Measurements from ENCODE around the gene FANK1. TPM values are rescaled to one million over a fixed set of nuclear protein-coding genes. Genes with fewer than 3 reads are reported as not detected.
A peak's percentile ranks its signal among the peaks of the same experiment; 100 is the strongest.
"Not testable (repeated sequence)": the region's sequence is repeated elsewhere in the genome, so short reads cannot be mapped to it uniquely, and the experiment has no call there.

Gene FANK1, protein sequence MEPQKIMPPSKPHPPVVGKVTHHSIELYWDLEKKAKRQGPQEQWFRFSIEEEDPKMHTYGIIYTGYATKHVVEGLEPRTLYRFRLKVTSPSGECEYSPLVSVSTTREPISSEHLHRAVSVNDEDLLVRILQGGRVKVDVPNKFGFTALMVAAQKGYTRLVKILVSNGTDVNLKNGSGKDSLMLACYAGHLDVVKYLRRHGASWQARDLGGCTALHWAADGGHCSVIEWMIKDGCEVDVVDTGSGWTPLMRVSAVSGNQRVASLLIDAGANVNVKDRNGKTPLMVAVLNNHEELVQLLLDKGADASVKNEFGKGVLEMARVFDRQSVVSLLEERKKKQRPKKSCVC
- total RNA-seq, result 31.3 TPM
- polyA plus RNA-seq, result 10 to 100 TPM; 21.1 to 54.5 (median 44.0) TPM

DNA sequence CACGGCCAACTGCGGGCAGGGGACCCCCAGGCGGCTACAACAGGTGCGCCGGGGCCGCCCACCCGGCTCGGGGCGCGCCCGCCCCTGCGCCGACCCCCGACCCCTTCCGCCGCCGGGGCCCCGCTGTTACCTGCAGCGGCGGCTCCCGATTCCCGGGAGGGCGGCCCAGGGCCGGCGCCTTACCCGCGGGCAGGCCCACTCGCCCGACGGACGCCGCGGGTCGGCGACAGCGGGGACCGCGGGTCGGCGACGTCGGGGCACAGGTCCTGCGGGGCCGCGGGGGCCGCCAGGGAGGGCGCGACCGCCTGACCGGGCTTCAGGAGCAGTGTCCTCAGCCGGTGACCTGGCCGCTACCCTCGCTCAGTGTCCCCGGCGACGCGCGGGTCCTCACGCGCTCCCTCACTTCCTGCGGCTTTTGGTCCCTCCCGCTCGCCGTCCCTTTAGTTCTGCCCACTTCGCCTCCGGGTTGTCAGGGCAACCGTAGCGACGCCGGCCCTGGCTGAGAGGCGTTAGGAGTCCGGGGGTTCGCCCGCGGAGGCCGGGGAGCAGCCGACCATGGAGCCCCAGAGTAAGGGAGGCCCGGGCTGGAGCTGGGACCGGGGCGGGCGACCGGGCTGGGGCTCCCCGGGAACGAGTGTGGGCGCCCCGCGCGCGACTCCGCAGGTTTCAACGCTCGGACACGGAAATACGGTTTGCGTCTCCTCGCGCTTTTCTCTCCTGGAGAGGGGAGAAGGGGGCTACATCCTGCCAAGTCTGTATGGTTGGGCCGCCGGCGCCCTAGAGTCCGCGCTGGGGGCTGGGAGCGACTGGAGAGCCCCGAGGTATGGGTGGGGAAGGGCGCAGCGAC lies at the start of gene FANK1:
Gene FANK1 (plus strand): TSS at position 477 of the 847 bp plus-strand sequence. CDS start 79 bp downstream, at position 556.
- ATAC-seq (ENCODE audit: low read depth in 2 of 2), result peak; percentile 75 to 80
- H3K27ac ChIP-seq (ENCODE audit: insufficient read depth, low read length, poor library complexity, severe bottlenecking), result not testable (repeated sequence)

DNA sequence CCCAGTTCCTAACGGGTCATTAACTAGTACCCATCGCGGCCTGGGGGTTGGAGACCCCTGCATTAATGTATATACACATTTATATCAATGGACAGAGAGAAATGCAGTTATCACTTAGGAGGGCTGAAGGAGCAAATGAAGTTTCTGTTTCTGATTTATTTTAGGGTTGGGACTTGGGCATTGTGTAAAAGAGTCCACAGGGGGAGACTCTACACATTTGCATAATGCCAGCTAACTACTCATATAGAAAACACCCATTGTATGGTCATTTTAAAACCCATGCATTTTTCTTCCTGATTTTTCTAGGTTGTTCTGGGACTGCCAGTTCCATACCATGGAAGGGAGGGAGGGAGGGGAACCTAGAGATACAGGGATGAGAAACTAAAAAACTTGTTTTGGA lies 49.5 kb upstream of the FANK1 start:
- no peak overlapping the region for H3K27ac ChIP-seq (ENCODE audit: insufficient read depth, low read length, poor library complexity, severe bottlenecking)
- H3K27me3 ChIP-seq (ENCODE audit: control insufficient read depth, insufficient read depth, low read length), result no peaks in the 10 kb centered on the region
- no peak for ATAC-seq (ENCODE audit: low read depth in 2 of 2)
- peaks cover 0 to 1% (median 0%) of the 10 kb centered on the region in 7 donors for H3K9me3 Mint-ChIP-seq
- no peaks in the 10 kb centered on the region for H3K27me3 Mint-ChIP-seq
- H3K36me3 Mint-ChIP-seq, result peaks cover 22% of the 10 kb centered on the region
- no peak overlapping the region for H3K4me3 Mint-ChIP-seq
- no peak for DNase-seq
- no peaks in the 10 kb centered on the region for H3K9me3 ChIP-seq (ENCODE audit: control insufficient read depth in 2 of 2, low read length in 2 of 2)
- no peak overlapping the region for H3K4me3 ChIP-seq (ENCODE audit: low read depth, low read length)
- peaks cover 0 to 2% (median 0%) of the 10 kb centered on the region in 4 donors for H3K4me1 Mint-ChIP-seq
- H3K36me3 ChIP-seq (ENCODE audit: control insufficient read depth, insufficient read depth, low read length), result peaks cover 8% of the 10 kb centered on the region
- peak overlapping the region in 1 of 3 donors; percentile 46 for H3K27ac Mint-ChIP-seq
- H3K4me1 ChIP-seq (ENCODE audit: control insufficient read depth, insufficient read depth, low read length, poor library complexity, severe bottlenecking), result no peaks in the 10 kb centered on the region

More for the DNA sequence above, at the start of gene FANK1:
- H3K4me3 Mint-ChIP-seq, result peak within 1 kb of the TSS; percentile 85 to 98 (median 90)
- Histone ChIP-seq H3K4me3 (ENCODE audit: low read depth, low read length) (peak within 1 kb of the TSS; percentile 56), H3K4me1 (ENCODE audit: control insufficient read depth, insufficient read depth, low read length, poor library complexity, severe bottlenecking) (peaks cover 18% of the 10 kb centered on the region)
- not testable (repeated sequence) for H3K36me3 Mint-ChIP-seq; H3K27me3 ChIP-seq (ENCODE audit: control insufficient read depth, insufficient read depth, low read length); H3K9me3 Mint-ChIP-seq; H3K36me3 ChIP-seq (ENCODE audit: control insufficient read depth, insufficient read depth, low read length); H3K9me3 ChIP-seq (ENCODE audit: control insufficient read depth in 2 of 2, low read length in 2 of 2)
- DNase-seq, result peak; percentile 51 to 88 (median 81)
- peak within 1 kb of the TSS in 2 of 3 donors; percentile 55 to 67 for H3K27ac Mint-ChIP-seq
- peaks cover 13 to 27% (median 19%) of the 10 kb centered on the region in 4 donors for H3K4me1 Mint-ChIP-seq
- H3K27me3 Mint-ChIP-seq, result peaks cover 20% of the 10 kb centered on the region

DNA sequence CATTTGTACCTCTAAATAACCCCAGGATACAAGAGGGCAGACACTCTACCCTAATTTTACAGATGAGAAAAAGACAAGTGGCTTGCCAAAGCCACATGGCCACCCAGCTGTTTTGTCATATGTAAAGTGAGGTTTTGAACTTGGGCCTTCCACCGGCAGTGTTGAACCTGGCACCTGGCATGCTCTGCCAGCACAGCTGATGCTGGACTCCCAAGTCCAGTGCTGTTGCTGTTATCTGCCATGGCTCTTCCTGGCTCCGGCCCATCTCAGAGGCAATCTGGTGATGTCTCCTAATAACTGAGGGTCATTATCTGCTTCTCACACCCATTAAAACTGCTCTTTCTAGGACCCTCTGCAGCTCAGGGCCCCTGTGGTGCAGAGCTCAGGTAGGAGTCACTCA lies 48.0 kb upstream of the FANK1 start:
- no peaks in the 10 kb centered on the region for H3K4me1 ChIP-seq (ENCODE audit: control insufficient read depth, insufficient read depth, low read length, poor library complexity, severe bottlenecking)
- Mint-ChIP-seq H3K36me3 (peaks cover 20% of the 10 kb centered on the region), H3K4me3 (no peak overlapping the region), H3K27me3 (no peaks in the 10 kb centered on the region), H3K27ac (no peak overlapping the region), H3K9me3 (peaks cover 0 to 1% (median 0%) of the 10 kb centered on the region in 7 donors), H3K4me1 (peaks cover 0 to 2% (median 0%) of the 10 kb centered on the region in 4 donors)
- no peaks in the 10 kb centered on the region for H3K27me3 ChIP-seq (ENCODE audit: control insufficient read depth, insufficient read depth, low read length)
- no peak overlapping the region for H3K4me3 ChIP-seq (ENCODE audit: low read depth, low read length)
- H3K9me3 ChIP-seq (ENCODE audit: control insufficient read depth in 2 of 2, low read length in 2 of 2), result no peaks in the 10 kb centered on the region
- H3K27ac ChIP-seq (ENCODE audit: insufficient read depth, low read length, poor library complexity, severe bottlenecking), result no peak overlapping the region
- no peak for DNase-seq
- peaks cover 8% of the 10 kb centered on the region for H3K36me3 ChIP-seq (ENCODE audit: control insufficient read depth, insufficient read depth, low read length)
- no peak for ATAC-seq (ENCODE audit: low read depth in 2 of 2)

DNA sequence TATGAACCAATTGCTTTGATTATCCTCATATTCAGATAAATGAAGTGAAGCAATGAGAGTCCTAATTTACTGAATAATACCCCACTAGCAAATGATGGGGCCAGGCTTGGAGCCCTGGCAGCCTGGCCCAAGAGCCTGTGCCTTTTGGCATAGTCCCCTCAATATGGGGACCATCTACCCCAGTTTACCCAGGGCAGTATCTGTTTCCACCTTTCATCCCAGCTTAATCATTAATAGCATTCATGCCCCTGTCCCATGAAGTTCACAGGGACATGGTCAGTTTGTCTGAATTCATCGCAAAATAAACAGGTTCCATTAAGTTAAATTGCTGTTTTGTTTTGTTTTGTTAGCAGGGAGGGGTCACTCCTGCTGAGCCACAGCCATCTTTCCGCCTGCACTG lies 47.5 kb upstream of the FANK1 start:
- Mint-ChIP-seq H3K4me1 (peaks cover 0 to 2% (median 0%) of the 10 kb centered on the region in 4 donors), H3K36me3 (peaks cover 19% of the 10 kb centered on the region), H3K9me3 (peaks cover 0 to 1% (median 0%) of the 10 kb centered on the region in 7 donors), H3K27ac (no peak overlapping the region), H3K27me3 (no peaks in the 10 kb centered on the region), H3K4me3 (no peak overlapping the region)
- H3K36me3 ChIP-seq (ENCODE audit: control insufficient read depth, insufficient read depth, low read length), result peaks cover 8% of the 10 kb centered on the region
- no peak overlapping the region for H3K4me3 ChIP-seq (ENCODE audit: low read depth, low read length)
- no peak overlapping the region for H3K27ac ChIP-seq (ENCODE audit: insufficient read depth, low read length, poor library complexity, severe bottlenecking)
- no peaks in the 10 kb centered on the region for H3K9me3 ChIP-seq (ENCODE audit: control insufficient read depth in 2 of 2, low read length in 2 of 2)
- ATAC-seq (ENCODE audit: low read depth in 2 of 2), result no peak
- no peaks in the 10 kb centered on the region for H3K27me3 ChIP-seq (ENCODE audit: control insufficient read depth, insufficient read depth, low read length)
- H3K4me1 ChIP-seq (ENCODE audit: control insufficient read depth, insufficient read depth, low read length, poor library complexity, severe bottlenecking), result no peaks in the 10 kb centered on the region
- no peak for DNase-seq

DNA sequence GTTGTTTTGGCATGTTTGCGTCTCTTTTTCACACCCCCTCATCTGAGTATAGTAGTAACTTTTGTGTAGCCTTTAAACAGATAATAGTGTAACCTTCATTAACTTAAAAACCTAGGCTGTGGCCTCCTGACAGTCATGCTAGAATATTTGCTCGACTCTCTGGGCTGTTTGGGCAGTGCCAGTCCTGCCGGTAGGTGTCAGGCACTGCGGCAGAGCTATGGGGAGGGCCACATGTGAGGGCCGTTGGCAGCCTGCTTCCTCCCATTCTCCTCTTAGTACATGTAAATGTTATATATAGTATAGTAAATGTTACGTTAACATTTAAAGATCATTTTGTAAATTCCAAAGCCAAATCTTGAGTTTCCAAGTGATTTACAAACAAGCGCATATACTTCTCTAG lies 46.9 kb upstream of the FANK1 start:
- Histone ChIP-seq H3K27me3 (ENCODE audit: control insufficient read depth, insufficient read depth, low read length) (no peaks in the 10 kb centered on the region), H3K9me3 (ENCODE audit: control insufficient read depth in 2 of 2, low read length in 2 of 2) (no peaks in the 10 kb centered on the region), H3K4me3 (ENCODE audit: low read depth, low read length) (no peak overlapping the region), H3K4me1 (ENCODE audit: control insufficient read depth, insufficient read depth, low read length, poor library complexity, severe bottlenecking) (no peaks in the 10 kb centered on the region), H3K27ac (ENCODE audit: insufficient read depth, low read length, poor library complexity, severe bottlenecking) (no peak overlapping the region), H3K36me3 (ENCODE audit: control insufficient read depth, insufficient read depth, low read length) (peaks cover 8% of the 10 kb centered on the region)
- no peaks in the 10 kb centered on the region for H3K4me1 Mint-ChIP-seq
- no peak overlapping the region for H3K4me3 Mint-ChIP-seq
- H3K27me3 Mint-ChIP-seq, result no peaks in the 10 kb centered on the region
- H3K36me3 Mint-ChIP-seq, result peaks cover 18% of the 10 kb centered on the region
- peaks cover 0 to 1% (median 0%) of the 10 kb centered on the region in 7 donors for H3K9me3 Mint-ChIP-seq
- no peak for ATAC-seq (ENCODE audit: low read depth in 2 of 2)
- DNase-seq, result no peak
- no peak overlapping the region for H3K27ac Mint-ChIP-seq

DNA sequence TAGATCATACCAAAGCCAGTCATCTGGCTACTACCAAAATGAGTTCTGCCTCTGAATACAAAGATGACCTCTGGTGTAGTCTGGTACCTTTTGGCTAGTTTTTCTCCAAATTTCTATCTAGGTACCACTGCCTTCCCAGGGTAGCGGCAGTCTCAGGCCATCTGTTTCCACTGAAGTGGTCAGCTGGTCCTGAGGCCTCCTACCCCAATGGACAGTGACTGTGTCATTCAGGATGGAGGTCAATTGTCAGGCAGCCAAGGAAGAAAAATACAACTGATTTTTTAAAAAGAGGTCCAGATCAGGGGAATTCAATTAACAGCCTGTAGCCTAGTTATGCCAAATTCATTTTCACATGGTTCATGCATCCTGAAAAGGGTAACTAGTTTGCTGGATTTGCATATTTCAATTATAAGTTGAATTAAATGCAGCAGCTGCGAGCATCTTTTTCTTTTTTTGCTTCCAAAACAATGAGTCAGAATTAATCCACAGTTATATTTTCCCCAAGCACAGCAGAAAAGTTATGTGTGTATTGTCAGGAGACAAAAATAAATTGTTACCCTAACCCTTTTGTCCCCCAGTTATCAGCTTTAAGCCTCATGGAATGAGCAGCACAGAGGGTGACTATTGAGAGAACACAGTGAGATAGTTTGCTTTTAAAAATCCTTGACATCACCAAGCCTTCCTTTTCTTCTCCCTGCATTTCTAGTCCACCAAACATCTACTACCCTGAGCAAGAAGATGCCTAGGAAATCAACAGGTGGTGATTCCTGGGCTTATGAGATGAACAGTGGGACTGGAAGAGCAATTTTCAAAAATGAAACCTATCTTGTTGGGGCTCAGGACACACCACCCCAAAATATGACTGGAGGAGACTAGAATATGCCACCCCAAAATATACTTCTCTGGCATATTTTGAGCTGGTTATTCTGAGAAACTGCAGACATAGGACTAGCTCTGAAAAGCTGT lies 45.3 kb upstream of the FANK1 start:
- Mint-ChIP-seq H3K4me3 (no peak overlapping the region), H3K9me3 (peaks cover 0 to 1% (median 0%) of the 10 kb centered on the region in 7 donors), H3K27me3 (no peaks in the 10 kb centered on the region), H3K4me1 (no peaks in the 10 kb centered on the region), H3K36me3 (peaks cover 22% of the 10 kb centered on the region), H3K27ac (no peak overlapping the region)
- no peaks in the 10 kb centered on the region for H3K27me3 ChIP-seq (ENCODE audit: control insufficient read depth, insufficient read depth, low read length)
- no peak overlapping the region for H3K4me3 ChIP-seq (ENCODE audit: low read depth, low read length)
- H3K27ac ChIP-seq (ENCODE audit: insufficient read depth, low read length, poor library complexity, severe bottlenecking), result no peak overlapping the region
- H3K9me3 ChIP-seq (ENCODE audit: control insufficient read depth in 2 of 2, low read length in 2 of 2), result no peaks in the 10 kb centered on the region
- DNase-seq, result no peak
- no peaks in the 10 kb centered on the region for H3K4me1 ChIP-seq (ENCODE audit: control insufficient read depth, insufficient read depth, low read length, poor library complexity, severe bottlenecking)
- peaks cover 8% of the 10 kb centered on the region for H3K36me3 ChIP-seq (ENCODE audit: control insufficient read depth, insufficient read depth, low read length)
- ATAC-seq (ENCODE audit: low read depth in 2 of 2), result no peak

DNA sequence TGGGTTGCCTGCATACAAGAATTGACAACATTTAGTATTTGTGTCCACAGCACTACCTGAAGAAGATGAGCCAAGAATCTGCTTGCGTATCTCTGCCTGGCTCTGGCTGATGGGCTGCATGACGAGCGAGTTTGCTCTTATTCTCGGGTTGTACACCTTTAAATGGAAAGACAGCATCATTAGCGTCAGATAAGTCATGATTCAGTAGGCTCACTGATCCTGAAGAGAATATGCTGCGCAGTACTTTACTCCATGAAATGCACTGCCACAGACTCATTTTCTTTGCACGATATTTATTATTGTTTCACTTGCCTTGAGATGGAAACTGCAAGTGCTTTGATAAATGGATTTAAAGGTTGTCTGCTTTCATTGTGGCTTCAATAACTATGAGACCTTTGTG lies 43.9 kb upstream of the FANK1 start:
- Histone ChIP-seq H3K27ac (ENCODE audit: insufficient read depth, low read length, poor library complexity, severe bottlenecking) (no peak overlapping the region), H3K9me3 (ENCODE audit: control insufficient read depth in 2 of 2, low read length in 2 of 2) (no peaks in the 10 kb centered on the region), H3K4me3 (ENCODE audit: low read depth, low read length) (no peak overlapping the region), H3K27me3 (ENCODE audit: control insufficient read depth, insufficient read depth, low read length) (no peaks in the 10 kb centered on the region), H3K36me3 (ENCODE audit: control insufficient read depth, insufficient read depth, low read length) (peaks cover 8% of the 10 kb centered on the region), H3K4me1 (ENCODE audit: control insufficient read depth, insufficient read depth, low read length, poor library complexity, severe bottlenecking) (no peaks in the 10 kb centered on the region)
- Mint-ChIP-seq H3K4me1 (no peaks in the 10 kb centered on the region), H3K27ac (peak overlapping the region in 2 of 3 donors; percentile 2 to 30), H3K36me3 (peaks cover 14% of the 10 kb centered on the region), H3K9me3 (peaks cover 0 to 1% (median 0%) of the 10 kb centered on the region in 7 donors), H3K4me3 (no peak overlapping the region), H3K27me3 (no peaks in the 10 kb centered on the region)
- DNase-seq (no peak), ATAC-seq (ENCODE audit: low read depth in 2 of 2) (no peak)
